Testis (tissue), 3 donors: Measurements from ENCODE around the gene SLC6A19. TPM values are rescaled to one million over a fixed set of nuclear protein-coding genes. Genes with fewer than 3 reads are reported as not detected.

Experiments
- DNase-seq: peaks from one replicate; pipeline ENCODE4 v3.0.0-alpha.2; 2019
- H3K27ac ChIP-seq, 2 donors: fragments of 200-600 bp; sonication (generic); one replicate each; pipeline ENCODE4 v1.5.1; 2019
- H3K27me3 ChIP-seq: fragments of 200-600 bp; sonication (generic); one replicate; pipeline ENCODE4 v1.5.1; 2019
- H3K36me3 ChIP-seq: fragments of 200-600 bp; sonication (generic); one replicate; pipeline ENCODE4 v1.5.1; 2017; ENCODE audit warnings: low read depth; ENCODE audit errors: missing control alignments
- H3K4me1 ChIP-seq: fragments of 200-600 bp; sonication (generic); one replicate; pipeline ENCODE4 v1.5.1; 2019
- H3K4me3 ChIP-seq, 2 donors: fragments of 200-600 bp; sonication (generic); one replicate each; pipeline ENCODE4 v1.5.1; 2017 to 2019
- H3K9me3 ChIP-seq: fragments of 200-600 bp; sonication (generic); one replicate; pipeline ENCODE4 v1.5.1; 2017
- CTCF ChIP-seq, 3 experiments: fragments of 450-650 bp in 2 of 3; fragments of 200-600 bp in 1 of 3; sonication (generic) in 1 of 3; IDR thresholded peaks; one replicate each; pipeline ENCODE4 v1.5.1; 2016 to 2019; ENCODE audit warnings: antibody characterized with exemption in 3 of 3, mild to moderate bottlenecking in 2 of 3, moderate library complexity in 1 of 3
- POLR2A ChIP-seq: fragments of 450-650 bp; IDR thresholded peaks from one replicate; pipeline ENCODE4 v1.6.1; 2017; ENCODE audit warnings: antibody characterized with exemption, mild to moderate bottlenecking, moderate library complexity
- WGBS, 2 donors: methylation state at CpG; one replicate each; pipeline ENCODE4 v1.1.5; 2018; 5-methylcytosine and 5-hydroxymethylcytosine counted together
- intact Hi-C: fragments of 100-400 bp; cut with DNase I; formaldehyde crosslinking; loops from one replicate; pipeline ENCODE4 v1.15.1; 2023; ENCODE audit warnings: low total_unique reads
- polyA plus RNA-seq: library from polyadenylated mRNA; stranded (reverse); fragments of 350-450 nt; fragmentation: Illumina TruSeq; extraction: RNeasy Lipid Tissue Mini Kit (QIAGEN cat#74804); gene quantifications from one replicate; pipeline ENCODE4 v1.2.3, GENCODE V29; 2014; ENCODE audit warnings: low read depth, low replicate concordance; ENCODE audit not compliant: insufficient read depth
- total RNA-seq, 2 donors: library from RNA; depleted of rRNA; stranded (reverse); fragments of >200 nt; gene quantifications; one replicate each; pipeline ENCODE4 v1.2.3, GENCODE V29; 2016

SLC6A19 gene
- total and polyA plus RNA-seq, 3 donors from 2014 or later: 0.16 to 0.68 (median 0.28) TPM

- TF ChIP-seq CTCF (IDR thresholded peaks at IDR 0.05) (no peak), POLR2A (no peak)
- intact Hi-C loops: no loop called here
- no peaks in the 10 kb centered on the region for H3K9me3 ChIP-seq
- H3K36me3 ChIP-seq: no peaks in the 10 kb centered on the region
- no peak for DNase-seq
- no peaks in the 10 kb centered on the region for H3K27me3 ChIP-seq
- no peaks in the 10 kb centered on the region for H3K4me1 ChIP-seq
- 86 to 92% methylated on average over 9 of the region's 9 CpGs for WGBS, 2 donors
- no peak overlapping the region for H3K4me3 ChIP-seq
- no peak overlapping the region for H3K27ac ChIP-seq
Measured at GRCh38 chr5:1252681-1253080, 51.3 kb downstream of the SLC6A19 start.

- H3K27ac ChIP-seq: no peak overlapping the region
- H3K4me3 ChIP-seq: no peak overlapping the region
- TF ChIP-seq POLR2A (no peak), CTCF (IDR thresholded peaks at IDR 0.05) (no peak)
- intact Hi-C loops: no loop called here
- no peaks in the 10 kb centered on the region for H3K36me3 ChIP-seq
- H3K27me3 ChIP-seq: no peaks in the 10 kb centered on the region
- WGBS, 2 donors: 87 to 90% methylated on average over 2 to 30 of the region's 33 CpGs
- no peaks in the 10 kb centered on the region for H3K4me1 ChIP-seq
- H3K9me3 ChIP-seq: no peaks in the 10 kb centered on the region
- DNase-seq: no peak
Measured at GRCh38 chr5:1253456-1254105, 52.2 kb downstream of the SLC6A19 start.

GRCh38 chr5:1254196-1254595, 52.8 kb downstream of the SLC6A19 start:
- Histone ChIP-seq H3K27me3 (no peaks in the 10 kb centered on the region), H3K4me1 (no peaks in the 10 kb centered on the region), H3K36me3 (no peaks in the 10 kb centered on the region), H3K9me3 (no peaks in the 10 kb centered on the region), H3K4me3 (no peak overlapping the region), H3K27ac (no peak overlapping the region)
- DNase-seq: no peak
- intact Hi-C loops: no loop called here
- 89 to 100% methylated on average over 6 to 19 of the region's 19 CpGs for WGBS, 2 donors
- TF ChIP-seq CTCF (IDR thresholded peaks at IDR 0.05) (no peak), POLR2A (no peak)

GRCh38 chr5:1255081-1255561, 53.7 kb downstream of the SLC6A19 start:
- Histone ChIP-seq H3K9me3 (no peaks in the 10 kb centered on the region), H3K36me3 (no peaks in the 10 kb centered on the region), H3K4me3 (no peak overlapping the region), H3K27me3 (no peaks in the 10 kb centered on the region), H3K27ac (no peak overlapping the region), H3K4me1 (no peaks in the 10 kb centered on the region)
- DNase-seq: no peak
- no peak for TF ChIP-seq CTCF (IDR thresholded peaks at IDR 0.05)
- TF ChIP-seq POLR2A: no peak
- 71 to 76% methylated on average over 11 to 16 of the region's 16 CpGs for WGBS, 2 donors
- intact Hi-C loops: no loop called here

- 83 to 86% methylated on average over 16 to 23 of the region's 23 CpGs for WGBS, 2 donors
- H3K4me1 ChIP-seq: no peaks in the 10 kb centered on the region
- no peak for DNase-seq
- no peak for TF ChIP-seq CTCF (IDR thresholded peaks at IDR 0.05)
- TF ChIP-seq POLR2A: no peak
- H3K9me3 ChIP-seq: no peaks in the 10 kb centered on the region
- H3K36me3 ChIP-seq: no peaks in the 10 kb centered on the region
- H3K27ac ChIP-seq: no peak overlapping the region
- no peak overlapping the region for H3K4me3 ChIP-seq
- H3K27me3 ChIP-seq: no peaks in the 10 kb centered on the region
- intact Hi-C loops: no loop called here
Measured at GRCh38 chr5:1256776-1257175, 55.4 kb downstream of the SLC6A19 start.
